GM21381 (cell line): Measurements from ENCODE around the gene PIN4.
A peak's percentile ranks its signal among the peaks of the same experiment; 100 is the strongest.
"Not testable (repeated sequence)": the region's sequence is repeated elsewhere in the genome, so short reads cannot be mapped to it uniquely, and the experiment has no call there.

Experiments
- ATAC-seq: cut with Tn5 transposase; IDR thresholded peaks from one replicate; pipeline ENCODE4 v1.9.1; 2021; ENCODE audit warnings: mild to moderate bottlenecking, moderate library complexity; ENCODE audit not compliant: unreplicated experiment

Gene PIN4

DNA sequence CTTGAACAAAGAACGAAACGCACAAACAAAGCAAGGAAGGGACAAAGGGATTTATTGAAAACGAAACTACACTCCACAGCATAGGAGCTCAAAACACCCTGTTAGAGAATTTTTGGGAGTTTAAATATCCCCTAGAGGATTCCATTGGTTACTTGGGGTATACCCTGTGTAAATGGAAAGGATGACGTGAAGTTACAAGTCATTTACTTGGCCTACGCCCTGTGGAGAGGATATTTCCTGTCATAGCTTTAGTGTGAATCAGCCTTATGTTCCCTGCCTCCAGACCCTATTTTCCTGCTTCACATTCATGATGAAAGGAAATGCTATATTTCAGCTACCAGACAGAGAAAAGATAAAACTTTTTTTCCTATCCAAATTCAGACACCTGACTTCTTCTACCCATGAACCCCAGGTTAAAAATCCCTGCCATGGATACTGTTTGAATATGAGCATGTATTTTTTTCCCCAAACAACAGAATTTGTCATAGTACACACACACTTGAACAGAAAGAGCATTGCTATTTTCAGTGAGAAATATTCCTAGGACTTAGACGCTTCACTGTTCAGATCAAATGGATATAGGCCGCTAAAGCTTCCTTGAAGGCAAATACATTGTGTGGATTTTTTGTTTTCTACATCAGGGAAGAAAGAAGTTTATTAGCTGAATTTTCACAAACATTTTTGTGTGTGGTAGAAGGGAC lies 20.4 kb downstream of the PIN4 start:
- no peak for ATAC-seq

DNA sequence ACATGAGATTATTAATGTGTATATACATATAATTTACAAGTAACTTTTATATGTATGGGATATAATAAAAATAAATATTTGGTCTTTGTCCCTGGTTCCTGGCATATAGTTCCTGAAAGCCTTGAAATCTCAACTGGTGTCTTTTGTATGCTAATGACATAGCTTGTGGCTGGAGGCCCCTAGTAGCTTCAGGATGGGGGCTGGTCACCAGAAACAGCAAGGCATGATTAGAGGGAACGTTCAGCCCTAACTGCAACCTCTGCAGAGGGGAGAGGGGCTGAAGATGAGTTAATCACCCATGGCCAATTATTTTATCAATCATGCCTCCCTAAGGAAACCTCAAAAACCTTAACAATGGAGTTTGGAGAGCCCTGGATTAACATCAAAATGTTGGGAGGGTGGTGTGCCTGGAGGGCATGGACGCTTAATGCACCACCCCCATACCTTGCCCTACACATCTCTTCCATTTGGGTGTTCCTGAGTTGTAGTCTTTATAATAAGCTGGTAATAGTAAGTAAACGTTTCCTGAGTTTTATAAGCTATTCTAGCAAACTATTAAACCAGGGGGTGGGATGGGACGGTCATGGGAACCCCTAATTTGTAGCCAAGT lies 21.3 kb downstream of the PIN4 start:
- ATAC-seq = no peak

DNA sequence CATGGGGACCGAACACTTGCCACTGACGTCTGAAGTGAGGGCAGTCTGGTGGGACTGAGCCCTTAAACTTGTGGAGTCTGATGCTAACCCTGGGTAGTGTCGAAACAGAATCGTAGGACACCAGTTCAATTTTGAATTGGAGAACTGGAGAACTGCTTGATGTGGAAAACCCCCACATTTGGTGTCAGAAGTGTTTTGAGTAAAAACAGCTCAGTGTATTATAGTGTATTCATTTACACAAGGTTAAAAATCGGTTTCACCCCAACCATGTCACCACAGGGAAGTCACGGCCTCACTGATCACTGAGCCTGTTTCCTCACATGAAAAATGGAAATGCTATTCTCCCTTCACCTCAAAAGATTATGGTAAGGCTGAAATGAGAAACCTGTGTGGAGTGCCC lies 21.9 kb downstream of the PIN4 start:
- ATAC-seq = no peak

DNA sequence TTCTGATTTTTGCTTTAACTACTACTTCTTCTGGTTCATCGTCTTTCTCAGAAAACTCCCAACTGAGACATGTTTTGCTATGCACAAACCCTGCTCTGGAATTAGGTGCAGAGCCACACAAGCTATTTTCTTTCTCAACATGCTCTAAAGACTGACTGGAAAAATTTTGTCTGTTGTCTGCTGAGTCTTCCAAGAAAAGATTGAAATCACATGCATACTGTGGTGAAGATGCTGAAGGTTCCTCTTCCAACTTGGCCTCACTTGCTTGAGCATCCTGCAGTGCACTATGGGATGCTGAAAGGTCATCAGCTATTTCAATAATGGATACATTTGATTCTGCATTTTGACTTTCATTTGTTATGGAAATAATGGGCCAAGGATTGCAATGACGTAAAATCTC lies 24.1 kb downstream of the PIN4 start:
- no peak for ATAC-seq

DNA sequence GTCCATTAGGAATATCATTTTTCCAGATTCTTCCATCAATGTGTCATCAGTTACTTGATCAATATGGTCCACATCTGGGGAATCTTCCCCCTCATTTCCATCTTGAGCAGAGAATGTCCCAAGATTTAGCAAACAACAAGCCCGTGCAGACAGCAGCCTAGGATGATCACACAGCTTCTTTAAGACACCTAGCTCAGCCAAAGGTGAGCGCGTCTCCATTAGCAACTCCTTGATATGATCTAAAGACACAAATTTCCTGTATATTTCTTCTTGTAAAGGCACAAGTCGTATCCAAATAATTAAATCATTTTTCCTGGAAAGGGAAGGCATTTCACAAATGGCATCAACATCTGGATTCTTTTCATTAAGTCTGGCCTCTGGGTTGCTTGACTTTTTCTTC lies 25.8 kb downstream of the PIN4 start:
- no peak for ATAC-seq

DNA sequence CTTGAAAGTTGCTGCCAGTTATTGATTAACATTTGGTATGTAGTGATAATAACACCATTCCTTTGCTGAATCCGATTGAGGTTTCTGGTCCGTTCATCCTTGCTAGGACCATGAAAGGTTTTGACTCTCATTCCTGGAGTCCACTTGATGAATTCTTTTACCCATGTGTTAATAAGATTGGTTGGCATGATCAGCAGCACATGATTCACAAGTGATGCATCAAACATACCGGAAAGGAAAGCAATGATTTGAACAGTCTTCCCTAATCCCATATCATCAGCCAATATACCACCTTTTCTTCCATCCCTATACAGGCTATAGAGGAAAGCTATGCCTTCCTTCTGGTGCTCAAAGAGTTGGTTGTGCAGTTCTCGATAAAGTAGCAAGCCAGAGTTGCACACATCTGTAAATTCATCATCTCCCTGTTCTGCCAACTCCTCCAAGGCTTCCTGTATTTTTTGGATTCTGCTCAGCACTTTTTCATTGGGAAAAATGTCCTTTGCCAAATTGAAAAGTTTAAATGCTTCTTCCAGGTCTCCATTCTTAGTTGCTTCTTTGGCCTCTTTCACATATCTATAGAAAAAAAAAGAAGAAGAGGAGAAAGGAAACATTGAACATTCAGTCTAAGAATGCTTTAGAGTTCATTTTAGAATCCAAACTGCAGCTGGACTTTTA lies 26.7 kb downstream of the PIN4 start:
- no peak for ATAC-seq

DNA sequence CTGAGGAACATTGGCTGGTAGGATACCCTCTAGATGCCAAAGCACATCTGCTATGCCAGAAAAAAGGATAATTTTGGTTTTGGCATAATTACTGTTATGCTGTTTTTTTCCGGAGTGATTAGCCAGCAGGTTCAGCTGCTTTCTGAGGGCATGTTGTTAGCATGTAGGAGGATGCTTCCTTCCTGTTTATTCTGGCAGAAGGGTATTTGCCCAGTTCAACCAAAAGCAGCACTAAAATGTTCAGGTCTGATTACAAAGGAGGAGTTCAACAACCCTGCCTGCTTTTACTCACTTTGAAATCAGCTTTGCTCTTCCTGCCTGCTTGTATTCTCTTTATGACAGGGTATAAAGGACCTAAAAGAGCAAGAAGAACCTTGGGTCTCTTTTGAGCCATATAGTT lies 35.4 kb downstream of the PIN4 start:
- ATAC-seq = no peak

DNA sequence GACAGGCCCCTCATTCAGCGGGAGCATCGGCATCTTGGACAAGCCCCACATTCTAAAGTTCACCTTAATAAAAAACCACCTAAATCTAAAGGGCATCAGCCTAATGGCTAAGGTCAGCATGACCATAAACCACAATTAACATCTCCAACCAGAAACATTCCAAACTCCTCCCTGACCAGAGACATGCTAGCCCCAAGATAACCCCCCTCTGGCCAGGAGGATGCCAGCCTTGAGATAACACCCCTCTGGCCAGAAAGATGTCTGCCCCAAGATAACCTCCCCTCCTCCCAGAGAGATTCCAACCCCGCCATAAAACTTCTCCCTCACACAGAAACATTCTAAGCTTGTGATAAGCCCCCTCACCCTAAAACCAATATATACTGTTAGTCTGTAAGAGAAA lies 38.8 kb downstream of the PIN4 start:
- ATAC-seq = not testable (repeated sequence)

DNA sequence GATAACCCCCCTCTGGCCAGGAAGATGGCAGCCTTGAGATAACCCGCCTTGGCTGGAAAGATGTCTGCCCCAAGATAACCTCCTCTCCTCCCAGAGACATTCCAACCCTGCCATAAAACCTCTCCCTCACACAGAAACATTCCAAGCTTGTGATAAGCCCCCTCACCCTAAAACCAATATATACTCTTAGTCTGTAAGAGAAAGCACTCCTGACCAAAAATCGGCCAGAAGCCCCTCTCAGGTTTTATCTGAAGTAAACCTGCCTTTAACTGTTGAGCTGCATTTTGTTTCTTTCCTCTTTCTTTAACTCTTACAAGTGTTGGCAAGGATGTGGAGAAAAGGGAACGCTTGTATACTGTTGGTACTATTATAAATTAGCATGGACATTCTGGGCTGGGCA lies 48.7 kb downstream of the PIN4 start:
- no peak for ATAC-seq

DNA sequence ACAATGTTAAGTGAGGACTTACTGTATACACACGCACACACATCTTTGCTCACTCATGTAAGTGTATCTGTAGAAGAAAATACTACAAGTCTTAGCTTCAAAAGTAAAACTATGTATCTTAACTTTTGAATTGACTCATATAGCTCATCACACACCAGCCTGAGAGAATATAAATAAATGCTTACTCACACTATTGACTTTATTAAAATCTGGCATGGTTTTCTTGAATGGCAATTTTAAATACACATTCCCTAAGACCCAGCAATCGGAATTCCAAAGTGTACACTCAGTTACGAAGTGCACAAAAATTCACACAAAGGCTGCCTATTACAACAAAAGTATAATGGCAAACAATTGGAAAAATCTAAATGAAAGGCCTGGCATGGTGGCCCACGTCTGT lies 55.3 kb downstream of the PIN4 start:
- ATAC-seq = no peak

DNA sequence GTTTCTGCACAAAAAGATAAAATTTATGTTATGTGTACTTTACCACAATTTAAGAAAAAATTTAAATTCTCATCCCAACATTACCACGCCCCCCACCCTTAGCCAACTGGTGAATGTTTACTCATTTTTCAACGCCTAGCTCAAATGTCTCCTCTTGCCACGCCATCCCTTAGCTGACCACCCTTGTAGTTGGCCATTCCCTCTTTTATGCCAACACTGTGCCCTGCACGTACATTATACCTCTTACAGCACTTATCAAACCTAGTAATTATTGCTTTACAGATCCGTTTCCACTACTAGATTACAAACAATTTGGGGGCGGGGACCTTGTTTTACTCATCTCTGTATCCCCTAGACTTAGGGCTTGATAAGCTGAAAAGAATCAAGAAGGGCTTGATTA lies 56.6 kb downstream of the PIN4 start:
- ATAC-seq = no peak

DNA sequence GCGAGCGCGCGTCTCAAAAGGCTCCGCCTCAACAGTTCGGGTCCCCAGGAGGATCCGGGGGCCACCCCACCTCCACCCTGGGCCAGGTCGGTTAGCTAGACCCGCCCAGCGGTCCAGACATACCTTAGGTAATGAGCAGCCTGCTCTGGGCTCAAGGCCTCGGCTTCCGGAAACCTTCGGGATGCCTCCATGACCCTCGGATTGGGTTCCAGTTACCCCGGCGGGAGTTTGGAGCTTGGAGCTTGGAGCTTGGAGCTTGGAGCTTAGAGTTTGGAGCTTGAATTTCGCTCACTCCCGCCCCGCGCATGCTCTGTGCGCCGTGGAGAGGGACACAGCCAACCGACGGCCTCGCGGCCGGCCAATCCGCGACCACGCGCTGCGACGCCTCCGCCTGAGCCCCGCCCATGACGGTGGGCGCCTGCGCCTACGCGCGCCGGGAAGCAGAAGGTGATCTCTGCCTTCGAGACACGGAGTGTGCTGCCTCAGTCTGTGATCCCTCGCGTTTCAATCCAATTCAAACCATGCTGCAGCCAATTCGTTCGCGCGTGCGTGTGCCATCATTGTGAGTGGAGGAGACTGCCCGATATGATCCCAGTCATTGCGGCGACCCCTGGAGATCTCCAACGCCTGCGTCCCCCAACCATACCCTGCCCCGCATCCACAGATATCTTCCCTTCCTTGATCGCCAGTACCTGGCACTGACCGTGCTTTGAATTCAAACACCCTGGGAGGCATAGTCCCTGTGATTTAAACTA lies 57.3 kb downstream of the PIN4 start, which contains the start of gene ERCC6L:
ERCC6L (minus strand) TSS at position 307 of the 755 bp plus-strand sequence; CDS start at position 191, 116 bp downstream.
- ATAC-seq = peak; percentile 99

DNA sequence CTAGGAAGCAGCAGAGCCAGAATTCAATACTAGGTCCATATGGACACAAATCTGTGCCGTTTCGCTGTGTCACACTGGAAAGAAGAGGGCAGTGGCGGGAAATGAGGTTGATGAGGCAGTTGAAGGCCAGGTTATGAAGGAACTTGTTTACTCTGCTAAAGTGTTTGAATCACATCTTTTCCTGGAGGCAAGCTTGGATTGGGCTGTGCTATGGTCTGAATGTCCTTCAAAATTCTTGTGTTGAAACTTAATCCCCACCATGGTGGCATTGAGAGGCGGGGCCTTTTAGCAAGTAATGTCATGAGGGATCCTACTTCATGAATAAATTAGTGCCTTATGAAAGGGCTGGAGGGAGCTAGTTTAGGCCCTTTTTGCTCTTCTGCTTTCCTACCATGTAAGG lies 59.4 kb downstream of the PIN4 start:
- no peak for ATAC-seq

DNA sequence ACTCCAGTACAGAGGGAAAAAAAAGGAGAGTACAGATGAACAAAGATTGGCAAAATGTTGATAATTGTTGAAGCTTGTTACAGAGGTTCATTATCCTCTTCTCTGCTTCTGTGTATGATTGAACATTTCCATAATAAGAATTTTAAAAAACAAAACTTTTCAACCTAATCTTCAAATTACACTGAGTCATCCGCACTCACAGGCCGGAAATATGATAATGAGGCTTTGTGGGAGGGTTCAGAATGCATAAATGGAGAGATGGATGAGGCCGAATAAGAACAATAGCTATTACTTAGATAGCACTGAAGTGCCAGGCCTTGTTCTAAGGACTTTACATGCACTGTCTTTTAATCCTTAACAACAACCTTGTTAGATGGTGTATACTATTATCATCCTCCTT lies 61.9 kb downstream of the PIN4 start:
- no peak for ATAC-seq

DNA sequence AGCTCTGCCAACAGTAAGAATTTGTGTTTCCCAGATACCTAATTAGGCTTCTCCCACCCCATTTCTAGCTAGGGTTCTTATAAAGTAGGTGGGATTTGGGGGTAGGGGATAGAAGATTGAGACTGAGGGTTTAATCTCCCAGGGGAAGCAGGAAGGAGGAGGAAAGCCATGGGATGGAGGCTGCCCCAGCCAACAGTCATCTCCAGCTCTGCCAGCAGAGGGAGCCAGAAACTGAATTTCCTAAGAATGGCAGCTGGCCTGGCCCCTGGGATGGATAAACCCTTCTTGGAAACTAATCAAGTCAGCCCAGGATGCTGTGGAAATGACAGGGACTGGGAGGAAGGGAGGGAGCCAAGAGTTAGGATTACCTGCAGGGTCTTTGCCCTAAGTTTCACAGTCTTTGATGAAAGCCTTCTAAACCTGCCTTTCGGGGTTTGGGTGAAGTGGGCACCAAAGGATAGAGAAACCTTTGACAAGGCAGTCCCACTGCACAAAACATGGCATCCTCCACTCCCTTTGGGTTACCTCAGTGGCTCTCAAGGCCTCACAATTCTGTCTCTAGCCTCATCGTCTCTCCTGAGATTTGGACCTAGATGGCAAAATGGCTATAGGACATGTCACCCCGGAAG lies 64.0 kb downstream of the PIN4 start:
- no peak for ATAC-seq

DNA sequence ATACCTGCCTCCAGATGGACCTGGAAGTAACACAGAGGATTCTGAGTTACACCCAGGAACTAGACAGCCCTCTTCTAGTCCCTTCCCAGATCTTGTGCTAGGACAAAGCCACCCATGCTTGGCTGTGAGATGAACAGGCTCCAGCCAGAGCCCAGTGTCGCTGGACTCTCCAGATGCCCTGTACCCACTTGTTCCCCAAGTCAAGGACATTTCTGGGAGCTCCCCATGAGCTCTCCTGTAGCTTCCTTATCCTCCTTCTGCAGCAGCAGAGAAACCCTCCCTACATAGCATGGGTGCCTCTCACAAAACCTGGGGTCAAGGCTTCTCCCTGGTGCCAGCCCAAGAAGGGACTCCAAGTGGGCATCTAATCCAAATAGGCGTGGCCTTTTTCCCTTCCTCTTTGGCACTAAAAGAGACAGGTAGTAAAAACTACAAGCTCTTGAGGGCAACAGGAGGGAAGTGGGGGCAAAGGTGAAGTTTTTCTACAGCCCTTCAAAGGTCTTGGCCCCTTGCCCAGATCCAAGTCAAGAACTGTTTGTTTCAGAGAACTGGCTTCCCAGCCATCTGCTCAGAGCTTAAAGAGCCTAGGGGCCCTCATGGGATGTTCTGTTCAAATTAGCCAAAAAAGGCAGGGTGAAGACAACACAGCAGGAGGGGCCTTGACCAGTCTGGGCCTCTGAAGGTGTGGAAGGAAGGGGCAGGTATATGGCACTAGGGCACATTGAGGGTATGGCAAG lies 65.8 kb downstream of the PIN4 start:
- no peak for ATAC-seq
